Bronchial epithelial cell (primary cell): ENCODE measurements around the gene SDF4. TPM values are rescaled to one million over a fixed set of nuclear protein-coding genes. Genes with fewer than 3 reads are reported as not detected.

Experiments used
- DNase-seq: peaks from one replicate; pipeline ENCODE4 v3.0.0-alpha.2; 2010; ENCODE audit warnings: low read depth
- FAIRE-seq: peaks from 2 replicates; lab custom pipeline; 2011; peaks lifted over from hg19 to GRCh38; lab: Jason Lieb, UNC
- H3K27me3 ChIP-seq: 2 replicates; pipeline ENCODE4 v1.5.1; 2011; ENCODE audit warnings: low read length; ENCODE audit not compliant: control insufficient read depth, insufficient read depth
- H3K36me3 ChIP-seq: 2 replicates; pipeline ENCODE4 v1.5.1; 2011; ENCODE audit warnings: low read length; ENCODE audit not compliant: control insufficient read depth, insufficient read depth
- H3K4me3 ChIP-seq: 2 replicates; pipeline ENCODE4 v1.5.1; 2011; ENCODE audit warnings: mild to moderate bottlenecking, low read depth, low read length, control low read depth
- CTCF ChIP-seq: IDR thresholded peaks from 2 replicates; pipeline ENCODE4 v1.5.1; 2011; ENCODE audit warnings: mild to moderate bottlenecking, moderate library complexity, low read length, control low read depth, inconsistent platforms; ENCODE audit not compliant: insufficient read depth, severe bottlenecking
- total RNA-seq: library from RNA; depleted of rRNA; stranded (reverse); fragments of >200 nt; gene quantifications from 2 replicates; pipeline ENCODE4 v1.2.1, GENCODE V29; 2014

Gene SDF4
- total RNA-seq, 1 donor from 2014 or later, result 68.2 TPM

GRCh38 chr1:1235016-1235744 lies 3.4 kb upstream of the SDF4 start:
- DNase-seq (no peak), FAIRE-seq (no peak)
- Histone ChIP-seq H3K36me3 (peaks cover 2% of the 10 kb centered on the region), H3K27me3 (no peaks in the 10 kb centered on the region), H3K4me3 (no peak overlapping the region)
- TF ChIP-seq CTCF, result no peak

GRCh38 chr1:1234180-1234808 lies 2.5 kb upstream of the SDF4 start:
- DNase-seq (no peak), FAIRE-seq (no peak)
- TF ChIP-seq CTCF, result no peak
- Histone ChIP-seq H3K4me3 (no peak overlapping the region), H3K27me3 (no peaks in the 10 kb centered on the region), H3K36me3 (peaks cover 7% of the 10 kb centered on the region)

GRCh38 chr1:1233567-1233892 lies 1.7 kb upstream of the SDF4 start:
- no peak for TF ChIP-seq CTCF
- DNase-seq (no peak), FAIRE-seq (no peak)
- H3K4me3 ChIP-seq, result no peak overlapping the region
- peaks cover 9% of the 10 kb centered on the region for H3K36me3 ChIP-seq
- no peaks in the 10 kb centered on the region for H3K27me3 ChIP-seq

- peaks cover 14% of the 10 kb centered on the region for H3K36me3 ChIP-seq
- DNase-seq, result no peak
- H3K4me3 ChIP-seq, result no peak overlapping the region
- FAIRE-seq, result no peak
- no peaks in the 10 kb centered on the region for H3K27me3 ChIP-seq
- no peak for TF ChIP-seq CTCF
Observed at GRCh38 chr1:1232796-1233566, 1.2 kb upstream of the SDF4 start.

- no peak for DNase-seq
- Histone ChIP-seq H3K4me3 (peak within 1 kb of the TSS; percentile 93), H3K27me3 (no peaks in the 10 kb centered on the region), H3K36me3 (peaks cover 18% of the 10 kb centered on the region)
- no peak for TF ChIP-seq CTCF
- FAIRE-seq, result no peak
Observed at GRCh38 chr1:1232208-1232795, 501 bp upstream of the SDF4 start, which contains the start of gene B3GALT6. B3GALT6 (plus strand) TSS chr1:1232237; CDS start chr1:1232279, 42 bp downstream.
